Tibial nerve (tissue), 4 donors: Measurements from ENCODE around the gene ROBO2.

Source experiments
- CTCF ChIP-seq, 5 experiments: fragments of 200-600 bp in 3 of 5; fragments of 450-650 bp in 2 of 5; sonication (generic) in 3 of 5; IDR thresholded peaks; one replicate each; pipeline ENCODE4 v1.5.1; 2016 to 2019; ENCODE audit warnings: antibody characterized with exemption in 5 of 5, mild to moderate bottlenecking in 3 of 5, moderate library complexity in 2 of 5
- EP300 ChIP-seq, 2 donors: sonication (generic); formaldehyde crosslinking; IDR thresholded peaks; one replicate each; pipeline ENCODE4 v1.6.1; 2017; ENCODE audit warnings: antibody characterized with exemption in 2 of 2, mild to moderate bottlenecking in 1 of 2
- POLR2A ChIP-seq, 2 donors: fragments of 450-650 bp; IDR thresholded peaks; one replicate each; pipeline ENCODE4 v1.6.1; 2017; ENCODE audit warnings: antibody characterized with exemption in 2 of 2, mild to moderate bottlenecking in 2 of 2, moderate library complexity in 2 of 2

GRCh38 chr3:77345009-77345408 is 305.1 kb downstream of the ROBO2 start:
- TF ChIP-seq CTCF (IDR thresholded peaks at IDR 0.05) (no peak), EP300 (IDR thresholded peaks at IDR 0.05) (no peak), POLR2A (IDR thresholded peaks at IDR 0.05) (no peak)
